ENCODE measurements around the gene PSMB4.
"Not testable (repeated sequence)": the region's sequence is repeated elsewhere in the genome, so short reads cannot be mapped to it uniquely, and the experiment has no call there.

Gene PSMB4

DNA sequence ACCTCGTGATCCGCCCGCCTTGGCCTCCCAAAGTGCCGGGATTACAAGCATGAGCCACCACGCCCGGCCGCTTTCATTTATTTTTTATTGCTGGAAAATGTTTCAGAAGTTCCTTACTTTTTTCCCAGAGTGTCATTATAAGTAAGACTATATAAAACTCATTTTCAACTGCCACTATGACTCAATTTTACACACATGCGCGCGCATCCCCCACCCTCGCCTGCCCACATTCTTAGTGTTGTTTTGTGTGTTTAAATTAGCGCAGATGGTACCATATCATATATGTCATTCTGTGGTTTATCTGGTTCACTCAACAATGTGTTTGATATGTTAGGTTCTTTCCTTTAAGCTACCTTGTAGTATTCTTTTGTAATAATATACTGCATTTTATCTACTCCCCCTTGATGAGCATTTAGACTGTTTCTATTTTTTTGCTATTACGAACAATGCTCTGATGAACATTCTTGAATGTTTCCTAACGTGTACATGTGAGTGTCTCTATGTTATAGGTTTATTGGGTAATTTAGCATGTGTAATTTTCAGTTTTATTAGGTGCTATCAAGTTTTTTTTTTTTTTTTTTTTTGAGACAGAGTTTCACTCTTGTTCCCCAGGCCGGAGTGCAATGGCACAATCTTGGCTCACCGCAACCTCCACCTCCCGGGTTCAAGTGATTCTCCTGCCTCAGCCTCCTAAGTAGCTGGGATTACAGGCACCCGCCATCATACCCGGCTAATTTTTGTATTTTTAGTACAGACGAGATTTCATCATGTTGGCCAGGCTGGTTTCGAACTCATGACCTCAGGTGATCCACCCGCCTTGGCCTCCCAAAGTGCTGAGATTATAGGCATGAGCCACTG, 8.9 kb upstream of the PSMB4 start:
- not testable (repeated sequence) for ATAC-seq

- ATAC-seq: no peak
Observed at GRCh38 chr1:151391079-151391563, 8.3 kb upstream of the PSMB4 start.

DNA sequence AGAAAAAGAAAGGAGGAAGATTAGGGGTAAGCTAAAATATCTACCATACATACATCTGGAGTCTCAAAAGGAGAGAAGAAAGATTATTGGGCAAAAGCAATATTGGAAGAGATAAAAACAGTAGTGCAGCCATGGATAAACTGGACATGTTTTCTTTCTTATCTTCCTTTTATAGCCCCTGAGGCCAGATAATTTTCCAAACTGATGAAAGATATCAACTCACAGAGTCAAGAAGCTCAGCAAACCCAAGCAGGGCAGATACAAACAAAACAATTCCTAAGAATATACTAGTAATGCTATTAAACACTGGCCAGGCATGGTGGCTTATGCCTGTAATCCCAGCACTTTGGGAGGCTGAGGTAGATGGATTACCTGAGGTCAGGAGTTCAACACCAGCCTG, 5.8 kb upstream of the PSMB4 start:
- ATAC-seq: no peak

DNA sequence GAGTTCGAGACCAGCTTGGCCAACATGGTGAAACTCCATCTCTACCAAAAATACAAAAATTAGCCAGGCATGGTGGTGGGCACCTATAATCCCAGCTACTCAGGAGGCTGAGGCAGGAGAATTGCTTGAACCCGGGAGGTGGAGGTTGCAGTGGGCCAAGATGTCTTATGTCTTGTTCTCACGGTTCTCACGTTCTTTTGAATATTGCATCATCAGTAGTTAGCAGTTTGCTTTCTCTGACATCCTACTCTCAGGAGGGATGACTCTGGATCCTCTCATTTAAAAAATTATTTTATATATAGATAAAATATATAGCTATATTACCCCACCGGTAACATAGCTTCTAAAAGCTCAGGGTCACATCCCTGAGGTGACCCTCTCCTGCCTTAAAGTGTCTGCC, 3.1 kb upstream of the PSMB4 start:
- not testable (repeated sequence) for ATAC-seq

DNA sequence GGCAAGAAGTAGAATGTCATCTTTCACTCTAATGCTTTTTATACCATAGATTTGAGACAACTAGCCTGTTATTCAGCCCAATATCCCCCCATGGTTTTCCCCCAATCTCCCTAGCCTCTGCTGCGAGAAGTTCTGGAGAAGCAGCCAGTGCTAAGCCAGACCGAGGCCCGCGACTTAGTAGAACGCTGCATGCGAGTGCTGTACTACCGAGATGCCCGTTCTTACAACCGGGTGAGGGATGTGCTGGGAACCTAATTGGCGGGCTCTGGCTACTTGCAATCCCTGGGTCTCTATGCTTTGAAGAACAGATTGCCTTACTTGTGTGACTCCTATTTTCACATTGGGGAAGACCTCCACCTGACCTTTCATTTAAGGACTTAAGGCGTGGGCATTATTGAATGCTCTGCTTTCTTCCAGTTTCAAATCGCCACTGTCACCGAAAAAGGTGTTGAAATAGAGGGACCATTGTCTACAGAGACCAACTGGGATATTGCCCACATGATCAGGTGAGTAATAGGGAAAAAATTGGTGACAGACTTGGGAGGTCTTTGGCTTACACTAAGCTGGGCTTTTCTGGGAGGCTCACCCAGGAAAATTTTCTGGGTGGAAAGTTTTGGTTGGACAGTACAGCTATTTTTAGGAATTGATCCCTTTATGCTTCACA, 1.9 kb downstream of the PSMB4 start:
- ATAC-seq: no peak

- ATAC-seq: no peak
Observed at GRCh38 chr1:151401860-151402259, 2.5 kb downstream of the PSMB4 start.

- no peak for ATAC-seq
Observed at GRCh38 chr1:151402764-151403163, 3.4 kb downstream of the PSMB4 start.

DNA sequence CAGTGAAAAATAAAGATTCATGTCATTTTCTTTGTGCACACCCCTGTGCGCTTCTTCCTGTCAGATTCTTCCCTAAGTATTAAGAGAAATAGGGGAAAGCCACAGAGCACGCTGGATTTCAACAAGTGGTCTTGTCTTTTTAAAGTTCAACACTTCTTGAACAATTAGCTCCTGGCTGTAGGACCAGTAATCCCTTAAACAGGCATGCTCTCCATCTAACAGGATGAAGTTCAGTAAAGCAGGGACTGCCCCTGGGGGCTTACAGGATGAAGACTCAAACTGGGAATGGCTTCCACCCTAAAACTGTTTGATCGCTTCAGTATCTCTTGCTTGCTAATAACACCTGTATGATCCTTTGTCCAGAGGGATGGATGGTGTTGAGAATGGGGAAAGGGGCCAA, 4.2 kb downstream of the PSMB4 start:
- ATAC-seq: no peak

GRCh38 chr1:151405187-151405951, 6.0 kb downstream of the PSMB4 start:
- ATAC-seq: no peak

DNA sequence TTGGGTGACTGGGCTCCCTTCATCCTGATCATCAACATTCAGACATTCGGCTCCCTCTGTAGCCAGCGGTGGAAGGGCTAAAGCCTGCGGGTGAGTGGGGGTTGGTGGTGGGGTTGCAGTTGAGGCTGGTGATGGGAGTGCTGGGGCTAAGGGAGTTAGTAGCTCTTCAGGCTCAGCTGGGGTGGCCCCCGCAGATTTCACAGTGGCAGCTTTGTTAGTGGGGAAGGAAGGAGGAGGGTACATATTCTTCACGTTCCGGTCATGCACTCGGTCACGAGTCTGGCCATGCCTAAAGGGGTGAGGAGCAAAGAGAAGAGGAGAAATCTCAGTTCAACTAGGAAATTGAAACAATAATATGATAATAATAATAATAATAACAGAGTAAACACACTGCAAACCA, 6.8 kb downstream of the PSMB4 start:
- no peak for ATAC-seq

- ATAC-seq: no peak
Observed at GRCh38 chr1:151407304-151407703, 7.9 kb downstream of the PSMB4 start.

DNA sequence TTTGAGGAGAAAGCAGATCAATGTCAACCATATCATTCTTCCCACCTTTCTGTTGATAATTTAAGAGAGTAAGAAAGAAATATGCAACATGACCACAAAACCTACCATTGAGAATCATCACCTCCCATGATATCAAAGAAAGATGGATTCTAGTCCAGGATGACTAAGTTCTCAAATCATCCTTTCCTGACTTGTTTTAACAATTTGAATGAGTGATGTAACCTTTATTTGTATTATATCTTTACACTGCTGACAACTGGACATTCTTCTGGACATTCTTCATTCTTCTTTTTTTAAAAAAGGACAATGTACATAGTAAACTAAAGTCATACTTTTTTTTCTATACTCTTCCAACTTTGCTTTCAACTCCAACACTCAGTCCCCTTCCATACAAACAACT, 9.5 kb downstream of the PSMB4 start:
- no peak for ATAC-seq

DNA sequence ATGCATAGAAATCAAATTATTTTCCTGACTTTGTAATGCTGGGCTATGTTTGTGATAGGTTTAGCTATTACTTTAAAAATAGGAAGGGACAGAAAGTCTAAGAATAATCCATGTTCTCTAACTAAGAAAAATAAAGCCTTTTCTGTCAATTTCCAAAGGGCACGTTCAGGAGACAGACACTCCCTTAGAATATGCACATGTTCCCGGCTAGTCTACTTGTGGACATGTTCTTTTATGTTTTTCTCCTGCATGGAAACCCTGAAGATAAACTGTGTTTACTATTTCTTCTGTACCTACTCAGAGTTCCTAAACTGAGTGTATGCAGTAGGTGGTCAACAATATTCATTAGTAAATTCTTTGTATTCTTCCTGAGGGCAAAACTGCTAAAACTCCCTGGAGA, 12.5 kb downstream of the PSMB4 start:
- no peak for ATAC-seq

GRCh38 chr1:151416231-151416630, 16.9 kb downstream of the PSMB4 start:
- no peak for ATAC-seq

GRCh38 chr1:151418081-151418480, 18.7 kb downstream of the PSMB4 start:
- no peak for ATAC-seq

- ATAC-seq: no peak
Observed at GRCh38 chr1:151419819-151420218, 20.4 kb downstream of the PSMB4 start.

- ATAC-seq: no peak
Observed at GRCh38 chr1:151425103-151425502, 25.7 kb downstream of the PSMB4 start.

DNA sequence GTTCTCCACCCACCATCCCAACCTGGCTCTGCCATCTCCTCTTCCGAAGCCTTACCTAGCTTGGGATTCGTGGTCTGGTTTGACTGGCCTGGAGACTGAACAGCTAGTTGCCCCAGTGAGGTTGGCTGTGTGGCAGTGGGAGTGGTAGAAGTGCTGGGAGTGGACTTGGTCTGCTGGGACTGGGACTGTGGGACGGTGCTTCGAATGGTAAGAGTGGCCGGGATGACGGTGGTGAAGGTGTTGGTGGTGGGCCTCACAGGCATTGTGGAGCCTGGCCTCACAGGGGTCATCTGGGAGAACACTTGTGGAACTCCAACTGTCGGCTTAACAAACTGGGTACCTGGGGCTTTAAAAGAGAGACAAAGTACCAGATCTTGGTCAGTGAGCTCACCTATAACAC, 28.7 kb downstream of the PSMB4 start:
- ATAC-seq: no peak

- ATAC-seq: not testable (repeated sequence)
Observed at GRCh38 chr1:151433827-151434226, 34.5 kb downstream of the PSMB4 start.

DNA sequence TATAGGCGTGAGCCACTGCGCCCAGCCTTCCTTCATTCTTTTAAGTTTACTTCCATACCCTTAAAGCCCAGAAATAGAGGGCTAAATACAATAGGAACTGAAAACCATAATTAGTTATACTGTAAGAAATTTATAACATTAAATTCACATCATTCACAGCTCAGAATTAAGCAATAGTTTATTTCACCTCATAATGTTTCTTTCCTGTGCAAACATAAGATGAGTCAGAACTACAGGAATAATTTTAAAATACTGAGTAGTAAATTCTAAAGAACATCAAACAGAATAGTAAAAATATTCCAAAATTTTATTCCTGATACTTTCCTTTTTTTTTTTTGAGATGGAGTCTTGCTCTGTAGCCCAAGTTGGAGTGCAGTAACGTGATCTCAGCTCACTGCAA, 35.8 kb downstream of the PSMB4 start:
- ATAC-seq: no peak

GRCh38 chr1:151436985-151437384, 37.6 kb downstream of the PSMB4 start:
- ATAC-seq: no peak

GRCh38 chr1:151437396-151437795, 38.0 kb downstream of the PSMB4 start:
- not testable (repeated sequence) for ATAC-seq
